Endodermal cell (in vitro differentiated cells): ENCODE results near the gene ITM2C. TPM values are rescaled to one million over a fixed set of nuclear protein-coding genes. Genes with fewer than 3 reads are reported as not detected.

ENCODE experiments used
- DNase-seq: peaks from one replicate; pipeline ENCODE4 v3.0.0-alpha.2; 2017
- H3K27ac ChIP-seq: 2 replicates; pipeline ENCODE4 v1.5.1; 2013; ENCODE audit warnings: mild to moderate bottlenecking, low read depth, low read length, moderate library complexity
- H3K27me3 ChIP-seq: 2 replicates; pipeline ENCODE4 v1.6.1; 2013; ENCODE audit warnings: mild to moderate bottlenecking, low read length, moderate library complexity; ENCODE audit not compliant: insufficient read depth, control insufficient read depth, poor library complexity, severe bottlenecking
- H3K36me3 ChIP-seq: 2 replicates; pipeline ENCODE4 v1.7.0; 2013; ENCODE audit warnings: mild to moderate bottlenecking, low read length, moderate library complexity; ENCODE audit not compliant: control insufficient read depth, insufficient read depth
- H3K4me1 ChIP-seq: one replicate; pipeline ENCODE4 v1.7.0; 2013; ENCODE audit warnings: low read length; ENCODE audit not compliant: control insufficient read depth, insufficient read depth
- H3K4me3 ChIP-seq: 2 replicates; pipeline ENCODE4 v1.5.1; 2013; ENCODE audit warnings: mild to moderate bottlenecking, low read length, moderate library complexity
- H3K9ac ChIP-seq: 2 replicates; pipeline ENCODE4 v1.6.1; 2013; ENCODE audit warnings: mild to moderate bottlenecking, low read length, moderate library complexity; ENCODE audit not compliant: poor library complexity, severe bottlenecking; ENCODE audit errors: extremely low read depth
- H3K9me3 ChIP-seq: 2 replicates; pipeline ENCODE4 v1.6.1; 2013; ENCODE audit warnings: mild to moderate bottlenecking, low read length, moderate library complexity; ENCODE audit not compliant: control insufficient read depth
- H3K27ac Mint-ChIP-seq: 2 replicates; pipeline ENCODE4 v1.8.0; 2020; ENCODE audit warnings: mixed read lengths
- H3K27me3 Mint-ChIP-seq: 2 replicates; pipeline ENCODE4 v1.8.0; 2021; ENCODE audit warnings: mild to moderate bottlenecking, mixed read lengths; ENCODE audit not compliant: insufficient read depth
- H3K36me3 Mint-ChIP-seq: 2 replicates; pipeline ENCODE4 v1.8.0; 2020; ENCODE audit warnings: low read depth, mixed read lengths
- H3K4me1 Mint-ChIP-seq: 2 replicates; pipeline ENCODE4 v1.8.0; 2020; ENCODE audit warnings: mixed read lengths
- H3K4me3 Mint-ChIP-seq: 2 replicates; pipeline ENCODE4 v1.8.0; 2020; ENCODE audit warnings: mild to moderate bottlenecking, moderate library complexity, mixed read lengths
- H3K9me3 Mint-ChIP-seq: 2 replicates; pipeline ENCODE4 v1.8.0; 2020; ENCODE audit warnings: mild to moderate bottlenecking, mixed read lengths
- whole genome bisulfite sequencing, 2 experiments: methylation state at CpG; one replicate each; pipeline versions ENCODE4 v1.1.5 to v1.1.7; 2013; ENCODE audit warnings: missing lambda C conversion rate in 2 of 2, mixed read lengths in 1 of 2; ENCODE audit not compliant: insufficient coverage in 1 of 2, insufficient read length in 1 of 2; 5-methylcytosine and 5-hydroxymethylcytosine counted together
- total RNA-seq, 2 donors: library from RNA; stranded (reverse); fragmentation: NEBNext Ultra II Directional in 1 of 2; extraction: Animal tissue kit (Norgen Biotek cat#: 25700) in 1 of 2; gene quantifications; 2 replicates in 1 of 2; 3 replicates in 1 of 2; pipeline ENCODE4 v1.2.1, GENCODE V29; 2021
- TF ChIP-seq, protein P1 (sequence below): fragments of 200-600 bp; sonication (generic); conservative IDR thresholded peaks from 2 replicates; pipeline ENCODE4 v1.5.0; 2021; ENCODE audit warnings: antibody characterized with exemption, mild to moderate bottlenecking

Gene ITM2C
- total RNA-seq, 2 donors from 2014 or later, result 208 to 269 TPM

- DNase-seq, result peak; percentile 87
- Mint-ChIP-seq H3K36me3 (no peaks in the 10 kb centered on the region), H3K9me3 (no peaks in the 10 kb centered on the region), H3K27ac (no peak within 1 kb of the TSS), H3K27me3 (no peaks in the 10 kb centered on the region), H3K4me1 (peaks cover 9% of the 10 kb centered on the region), H3K4me3 (no peak within 1 kb of the TSS)
- WGBS, 2 experiments, result 82 to 85% methylated on average over 19 to 26 of the region's 26 CpGs
- no peaks in the 10 kb centered on the region for H3K4me1 ChIP-seq
- no peak within 1 kb of the TSS for H3K9ac ChIP-seq
- H3K27ac ChIP-seq, result no peak within 1 kb of the TSS
- no peak within 1 kb of the TSS for H3K4me3 ChIP-seq
- TF ChIP-seq, protein P1, sequence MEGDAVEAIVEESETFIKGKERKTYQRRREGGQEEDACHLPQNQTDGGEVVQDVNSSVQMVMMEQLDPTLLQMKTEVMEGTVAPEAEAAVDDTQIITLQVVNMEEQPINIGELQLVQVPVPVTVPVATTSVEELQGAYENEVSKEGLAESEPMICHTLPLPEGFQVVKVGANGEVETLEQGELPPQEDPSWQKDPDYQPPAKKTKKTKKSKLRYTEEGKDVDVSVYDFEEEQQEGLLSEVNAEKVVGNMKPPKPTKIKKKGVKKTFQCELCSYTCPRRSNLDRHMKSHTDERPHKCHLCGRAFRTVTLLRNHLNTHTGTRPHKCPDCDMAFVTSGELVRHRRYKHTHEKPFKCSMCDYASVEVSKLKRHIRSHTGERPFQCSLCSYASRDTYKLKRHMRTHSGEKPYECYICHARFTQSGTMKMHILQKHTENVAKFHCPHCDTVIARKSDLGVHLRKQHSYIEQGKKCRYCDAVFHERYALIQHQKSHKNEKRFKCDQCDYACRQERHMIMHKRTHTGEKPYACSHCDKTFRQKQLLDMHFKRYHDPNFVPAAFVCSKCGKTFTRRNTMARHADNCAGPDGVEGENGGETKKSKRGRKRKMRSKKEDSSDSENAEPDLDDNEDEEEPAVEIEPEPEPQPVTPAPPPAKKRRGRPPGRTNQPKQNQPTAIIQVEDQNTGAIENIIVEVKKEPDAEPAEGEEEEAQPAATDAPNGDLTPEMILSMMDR, result peak; percentile 76
- no peaks in the 10 kb centered on the region for H3K36me3 ChIP-seq
- no peaks in the 10 kb centered on the region for H3K27me3 ChIP-seq
- H3K9me3 ChIP-seq, result no peaks in the 10 kb centered on the region
Measured at GRCh38 chr2:230924470-230925341, 60.0 kb downstream of the ITM2C start, which contains the start of gene GPR55. Gene GPR55, minus strand, starts transcription at chr2:230925242. Its CDS starts 14,280 bp downstream, at chr2:230910962.

DNA sequence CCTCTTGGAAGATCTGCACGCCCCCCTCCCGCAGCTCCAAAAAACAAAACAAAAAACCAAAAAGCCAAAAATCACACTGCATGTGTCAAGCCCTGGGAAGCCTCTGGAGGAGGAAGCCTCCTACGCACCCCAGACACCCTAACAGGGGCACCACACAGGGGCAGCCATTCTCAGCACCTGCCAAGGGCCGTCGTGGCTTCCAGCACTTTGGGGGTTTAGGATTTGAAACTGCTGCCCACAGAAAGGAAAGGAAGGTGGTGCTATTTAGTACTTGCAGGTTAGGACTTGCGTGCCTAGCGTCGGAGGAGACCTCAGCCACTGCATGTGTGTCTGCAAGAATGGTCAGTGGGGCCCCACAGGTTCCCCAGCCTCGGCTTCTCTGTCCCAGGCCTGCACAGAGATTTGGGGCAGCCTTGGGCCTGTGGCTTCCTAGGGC, 60.7 kb downstream of the ITM2C start:
- Histone ChIP-seq H3K36me3 (no peaks in the 10 kb centered on the region), H3K4me3 (no peak overlapping the region), H3K9ac (no peak overlapping the region), H3K4me1 (no peaks in the 10 kb centered on the region), H3K27ac (no peak overlapping the region), H3K27me3 (no peaks in the 10 kb centered on the region), H3K9me3 (no peaks in the 10 kb centered on the region)
- DNase-seq, result peak; percentile 41
- no peak overlapping the region for H3K27ac Mint-ChIP-seq
- H3K36me3 Mint-ChIP-seq, result no peaks in the 10 kb centered on the region
- no peaks in the 10 kb centered on the region for H3K27me3 Mint-ChIP-seq
- no peak overlapping the region for H3K4me3 Mint-ChIP-seq
- 89 to 96% methylated on average over 4 to 9 of the region's 9 CpGs for WGBS, 2 experiments
- H3K4me1 Mint-ChIP-seq, result peaks cover 9% of the 10 kb centered on the region
- TF ChIP-seq, protein P1, result no peak
- H3K9me3 Mint-ChIP-seq, result no peaks in the 10 kb centered on the region

DNA sequence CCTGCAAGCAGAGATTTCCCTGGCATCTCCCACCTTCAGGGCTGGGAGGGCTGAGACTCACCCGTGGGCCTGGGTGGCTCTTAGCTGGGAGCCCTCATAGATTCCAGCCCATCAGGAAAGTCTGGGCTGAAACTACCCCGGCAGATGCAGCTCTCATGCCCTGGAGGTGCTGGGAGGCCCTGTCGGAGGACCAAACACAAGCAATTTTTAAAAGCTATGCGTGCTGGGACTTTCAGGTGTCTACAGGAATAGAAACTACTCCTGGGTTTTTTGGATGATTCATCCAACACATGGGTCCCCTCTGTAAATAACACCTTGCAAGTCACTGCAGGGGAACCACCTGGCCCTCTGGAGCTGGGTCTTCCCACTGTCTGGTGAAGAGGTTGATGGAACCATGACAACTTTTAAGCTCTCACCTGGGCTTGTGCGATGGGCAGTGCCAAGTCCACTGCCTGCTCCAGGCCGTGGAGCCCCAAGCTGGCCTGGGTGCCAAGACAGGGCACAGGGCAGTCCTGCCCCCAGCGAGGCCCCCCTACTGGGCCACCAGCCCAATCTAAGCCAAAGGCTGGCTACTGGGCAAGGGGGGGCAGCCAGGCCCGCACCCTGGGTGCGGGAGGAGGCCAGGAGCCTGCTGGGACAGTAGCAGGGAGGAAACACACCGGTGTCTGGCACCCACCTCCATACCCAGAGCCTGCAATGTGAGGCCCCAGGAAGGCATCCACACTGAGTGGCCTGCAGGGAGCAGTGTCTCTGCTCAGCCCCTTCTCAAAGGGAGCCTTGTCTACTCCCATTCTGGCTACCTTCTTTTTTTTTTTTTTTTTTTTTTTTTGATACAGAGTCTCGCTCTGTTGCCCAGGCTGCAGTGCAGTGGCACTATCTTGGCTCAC, 61.4 kb downstream of the ITM2C start:
- Mint-ChIP-seq H3K36me3 (no peaks in the 10 kb centered on the region), H3K27me3 (no peaks in the 10 kb centered on the region), H3K4me1 (peaks cover 9% of the 10 kb centered on the region), H3K9me3 (no peaks in the 10 kb centered on the region), H3K27ac (no peak overlapping the region), H3K4me3 (no peak overlapping the region)
- 86 to 91% methylated on average over 5 to 11 of the region's 11 CpGs for WGBS, 2 experiments
- Histone ChIP-seq H3K27me3 (no peaks in the 10 kb centered on the region), H3K9ac (no peak overlapping the region), H3K27ac (no peak overlapping the region), H3K4me1 (no peaks in the 10 kb centered on the region), H3K9me3 (no peaks in the 10 kb centered on the region), H3K36me3 (no peaks in the 10 kb centered on the region), H3K4me3 (no peak overlapping the region)
- TF ChIP-seq, protein P1, result peak; percentile 63
- DNase-seq, result peak; percentile 70
